ENCODE measurements around the gene CAPS. TPM values are rescaled to one million over a fixed set of nuclear protein-coding genes. Genes with fewer than 3 reads are reported as not detected.

Gene CAPS
- total RNA-seq, 1 experiment from 2014 or later, result 13.9 TPM

GRCh38 chr19:5933391-5934068, 19.5 kb downstream of the CAPS start:
- DNase-seq (ENCODE audit: low spot score), result no peak

GRCh38 chr19:5934069-5934401, 20.0 kb downstream of the CAPS start:
- no peak for DNase-seq (ENCODE audit: low spot score)

GRCh38 chr19:5934774-5935472, 20.9 kb downstream of the CAPS start:
- no peak for DNase-seq (ENCODE audit: low spot score)

- DNase-seq (ENCODE audit: low spot score), result no peak
Measured at GRCh38 chr19:5935473-5936291, 21.6 kb downstream of the CAPS start.

GRCh38 chr19:5936292-5936592, 22.2 kb downstream of the CAPS start:
- no peak for DNase-seq (ENCODE audit: low spot score)

GRCh38 chr19:5937550-5937949, 23.5 kb downstream of the CAPS start:
- DNase-seq (ENCODE audit: low spot score), result no peak

GRCh38 chr19:5940260-5941208, 26.5 kb downstream of the CAPS start:
- DNase-seq (ENCODE audit: low spot score), result no peak

- DNase-seq (ENCODE audit: low spot score), result no peak
Measured at GRCh38 chr19:5941673-5942072, 27.6 kb downstream of the CAPS start.

GRCh38 chr19:5943045-5943444, 29.0 kb downstream of the CAPS start:
- no peak for DNase-seq (ENCODE audit: low spot score)

- no peak for DNase-seq (ENCODE audit: low spot score)
Measured at GRCh38 chr19:5943623-5944022, 29.6 kb downstream of the CAPS start.

- DNase-seq (ENCODE audit: low spot score), result no peak
Measured at GRCh38 chr19:5947435-5947834, 33.4 kb downstream of the CAPS start.

GRCh38 chr19:5948752-5949564, 34.9 kb downstream of the CAPS start:
- no peak for DNase-seq (ENCODE audit: low spot score)

- DNase-seq (ENCODE audit: low spot score), result no peak
Measured at GRCh38 chr19:5949792-5950305, 35.8 kb downstream of the CAPS start.

GRCh38 chr19:5950741-5951140, 36.7 kb downstream of the CAPS start:
- DNase-seq (ENCODE audit: low spot score), result no peak

- no peak for DNase-seq (ENCODE audit: low spot score)
Measured at GRCh38 chr19:5951338-5951861, 37.3 kb downstream of the CAPS start.

- no peak for DNase-seq (ENCODE audit: low spot score)
Measured at GRCh38 chr19:5952193-5953029, 38.4 kb downstream of the CAPS start.

- DNase-seq (ENCODE audit: low spot score), result no peak
Measured at GRCh38 chr19:5953030-5953589, 39.1 kb downstream of the CAPS start.

GRCh38 chr19:5953680-5954213, 39.7 kb downstream of the CAPS start:
- DNase-seq (ENCODE audit: low spot score), result no peak

- DNase-seq (ENCODE audit: low spot score), result no peak
Measured at GRCh38 chr19:5954293-5954692, 40.2 kb downstream of the CAPS start.

Data from HT-29 (cell line).